ENCODE measurements around the gene CPN2. TPM values are rescaled to one million over a fixed set of nuclear protein-coding genes. Genes with fewer than 3 reads are reported as not detected.

Gene CPN2
- total and polyA plus RNA-seq, 2 of the 8 experiments (the other 6 are each of a cell fraction or from before 2014, with no cell fraction given) = 0.03 TPM; not detected in 1

- Histone ChIP-seq H2BK5ac (ENCODE audit: low read depth, low read length) (no peak overlapping the region), H3K4me3 (ENCODE audit: extremely low read depth in 1 of 4, insufficient read depth in 2 of 4, low read depth in 3 of 4, low read length in 4 of 4) (no peak overlapping the region), H2BK12ac (ENCODE audit: low read depth, low read length) (no peak overlapping the region), H4K8ac (ENCODE audit: extremely low read depth, insufficient read depth, low read length) (no peak overlapping the region), H3K9ac (replicated peaks in 1 of 4; ENCODE audit: extremely low read depth in 1 of 4, low read depth in 3 of 4, low read length in 3 of 4) (no peak overlapping the region), H3K27me3 (replicated peaks in 1 of 4; ENCODE audit: control insufficient read depth in 3 of 4, extremely low read depth in 1 of 4, insufficient read depth in 3 of 4, low read length in 3 of 4) (peaks cover 0 to 2% (median 0%) of the 10 kb centered on the region in 4 experiments; a peak in 1 of 7 replicates), H4K20me1 (replicated peaks in 1 of 2; ENCODE audit: control insufficient read depth in 1 of 2, insufficient read depth in 2 of 2, low read length in 2 of 2) (no peaks in the 10 kb centered on the region), H3K4me1 (replicated peaks in 1 of 4; ENCODE audit: control insufficient read depth in 3 of 4, insufficient read depth in 4 of 4, low read length in 3 of 4) (no peaks in the 10 kb centered on the region), H2AK5ac (ENCODE audit: low read depth, low read length) (no peak overlapping the region), H3K14ac (ENCODE audit: insufficient read length) (no peak overlapping the region), H3K23ac (ENCODE audit: insufficient read length) (no peak overlapping the region), H2BK20ac (ENCODE audit: low read length) (no peak overlapping the region), H3K9me3 (ENCODE audit: insufficient read depth in 2 of 2, low read depth in 1 of 2, low read length in 1 of 2) (peaks cover 0 to 4% of the 10 kb centered on the region in 2 experiments; a peak in 1 of 4 replicates), H3K56ac (replicated peaks; ENCODE audit: insufficient read length, low read depth, low read length) (no peak overlapping the region), H3K4me2 (ENCODE audit: insufficient read depth in 1 of 2, low read depth in 2 of 2, low read length in 2 of 2) (no peak overlapping the region), H3K23me2 (ENCODE audit: low read depth, low read length) (no peaks in the 10 kb centered on the region), H3K18ac (ENCODE audit: extremely low read depth, low read length) (no peak overlapping the region), H2BK15ac (ENCODE audit: low read length) (no peak overlapping the region), H2BK120ac (replicated peaks; ENCODE audit: low read depth, low read length) (no peak overlapping the region), H3K79me2 (ENCODE audit: control insufficient read depth in 1 of 2, insufficient read depth in 2 of 2, low read length in 2 of 2) (no peaks in the 10 kb centered on the region), H3K36me3 (ENCODE audit: control insufficient read depth in 2 of 4, insufficient read depth in 4 of 4, low read length in 3 of 4) (no peaks in the 10 kb centered on the region), H4K91ac (replicated peaks; ENCODE audit: insufficient read length, low read length) (no peak overlapping the region), H3K27ac (ENCODE audit: low read depth, low read length) (no peak overlapping the region), H3K4ac (replicated peaks; ENCODE audit: insufficient read length, low read depth, low read length) (no peak overlapping the region), H3K79me1 (ENCODE audit: low read depth, low read length) (no peaks in the 10 kb centered on the region), H4K5ac (ENCODE audit: insufficient read length, low read depth, low read length) (no peak overlapping the region), H2AFZ (ENCODE audit: low read length) (no peak overlapping the region)
- ChIA-PET POLR2A (ENCODE audit: partially characterized antibody) (no interaction called here), CTCF (ENCODE audit: partially characterized antibody) (interaction anchor here (1.6 to 4.5 kb wide), 2 partner anchors 9 to 45 kb away, joined by 3 to 21 read pairs; partner anchors contain the start of gene GP5)
- DNase-seq (ENCODE audit: low read depth in 1 of 2, low spot score in 2 of 2) (peak in 1 of 2 experiments; percentile 24), FAIRE-seq (no peak)
- WGBS, 2 experiments (ENCODE audit: extremely low coverage in 1 of 2, insufficient coverage in 1 of 2, insufficient read length in 1 of 2, insufficient replicate concordance in 2 of 2, low coverage in 1 of 2, low lambda C conversion rate in 2 of 2, missing lambda C conversion rate in 1 of 2) = 93% methylated on average over 8 of the region's 8 CpGs; no CpG with 5 or more reads in 1 of the 2 experiments
- TF ChIP-seq CBX8 (IDR thresholded peaks at IDR 0.05; ENCODE audit: borderline replicate concordance, low read depth, low read length) (no peak), CHD1 (IDR thresholded peaks at IDR 0.05; ENCODE audit: low read depth, low read length) (no peak), BRCA1 (IDR thresholded peaks at IDR 0.05; ENCODE audit: low read depth, low read length) (no peak), JUN (IDR thresholded peaks at IDR 0.05; ENCODE audit: low read depth, low read length) (no peak), CREB1 (IDR thresholded peaks at IDR 0.05) (no peak), TEAD4 (IDR thresholded peaks at IDR 0.05; ENCODE audit: low read depth, low read length) (no peak), BCL11A (IDR thresholded peaks at IDR 0.05; ENCODE audit: low read depth in 2 of 2, low read length in 2 of 2) (no peak), MAX (IDR thresholded peaks at IDR 0.05) (no peak), SIRT6 (IDR thresholded peaks at IDR 0.05; ENCODE audit: low read length) (no peak), RNF2 (IDR thresholded peaks at IDR 0.05; ENCODE audit: borderline replicate concordance, low read depth, low read length, missing control alignments, poor library complexity, severe bottlenecking) (no peak), CTBP2 (IDR thresholded peaks at IDR 0.05; ENCODE audit: borderline replicate concordance, insufficient read depth, insufficient read length, low read length) (no peak), POLR2A (IDR thresholded peaks at IDR 0.05; ENCODE audit: control extremely low read depth in 1 of 2, low read depth in 2 of 2, low read length in 2 of 2) (no peak), SRF (IDR thresholded peaks at IDR 0.05; ENCODE audit: low read depth, low read length) (no peak), TBP (IDR thresholded peaks at IDR 0.05; ENCODE audit: low read depth, low read length) (no peak), BACH1 (IDR thresholded peaks at IDR 0.05; ENCODE audit: low read length) (no peak), TAF1 (IDR thresholded peaks at IDR 0.05; ENCODE audit: low read depth, low read length) (no peak)
These were observed 38.1 kb upstream of the CPN2 start for GRCh38 chr3:194389269-194389668.

Measured in H1 (cell line).